Cardiac muscle cell (in vitro differentiated cells and primary cell): ENCODE results near the gene C2orf92. TPM values are rescaled to one million over a fixed set of nuclear protein-coding genes. Genes with fewer than 3 reads are reported as not detected.

ENCODE experiments used
- DNase-seq, 2 donors: peaks; one replicate each; pipeline versions ENCODE4 v3.0.0 to v3.0.0-alpha.2; 2010 to 2017; ENCODE audit warnings: low read depth in 1 of 2, low spot score in 1 of 2
- H3K27ac ChIP-seq: fragments of 200-600 bp; sonication (generic); 2 replicates; pipeline ENCODE4 v1.5.1; 2016
- H3K27me3 ChIP-seq: fragments of 200-600 bp; sonication (generic); 2 replicates; pipeline ENCODE4 v1.6.0; 2016; ENCODE audit warnings: control low read depth
- H3K36me3 ChIP-seq: fragments of 200-600 bp; sonication (generic); 2 replicates; pipeline ENCODE4 v1.5.1; 2016; ENCODE audit warnings: control low read depth
- H3K4me1 ChIP-seq: fragments of 200-600 bp; sonication (generic); 2 replicates; pipeline ENCODE4 v1.8.1; 2017; ENCODE audit warnings: low read depth, mild to moderate bottlenecking, mixed run types
- H3K4me3 ChIP-seq: fragments of 200-600 bp; sonication (generic); 2 replicates; pipeline ENCODE4 v1.5.1; 2016; ENCODE audit warnings: mild to moderate bottlenecking
- H3K9me3 ChIP-seq: fragments of 200-600 bp; sonication (generic); 2 replicates; pipeline ENCODE4 v1.5.1; 2017; ENCODE audit warnings: low read depth, mild to moderate bottlenecking, control low read depth
- polyA plus RNA-seq: library from polyadenylated mRNA; unstranded; fragments of >200 nt; fragmentation: Nextera tagmentation; extraction: Ambion mirVana; gene quantifications from 2 replicates; pipeline ENCODE4 v1.2.1, GENCODE V29; 2016
- total RNA-seq: library from RNA; depleted of rRNA; stranded (reverse); fragments of >200 nt; gene quantifications from 2 replicates; pipeline ENCODE4 v1.2.3, GENCODE V29; 2016
- TF ChIP-seq, protein P1 (sequence below): IDR thresholded peaks from 2 replicates; pipeline ENCODE4 v1.5.1; 2012; ENCODE audit warnings: low read depth, mild to moderate bottlenecking, low read length

C2orf92 gene
- total and polyA plus RNA-seq, 2 experiments from 2014 or later: 6.7 to 9.4 TPM

- H3K27ac ChIP-seq: no peak overlapping the region
- H3K27me3 ChIP-seq: no peaks in the 10 kb centered on the region
- H3K9me3 ChIP-seq: no peaks in the 10 kb centered on the region
- no peak overlapping the region for H3K4me3 ChIP-seq
- H3K36me3 ChIP-seq: no peaks in the 10 kb centered on the region
- DNase-seq: no peak
- TF ChIP-seq, protein P1, sequence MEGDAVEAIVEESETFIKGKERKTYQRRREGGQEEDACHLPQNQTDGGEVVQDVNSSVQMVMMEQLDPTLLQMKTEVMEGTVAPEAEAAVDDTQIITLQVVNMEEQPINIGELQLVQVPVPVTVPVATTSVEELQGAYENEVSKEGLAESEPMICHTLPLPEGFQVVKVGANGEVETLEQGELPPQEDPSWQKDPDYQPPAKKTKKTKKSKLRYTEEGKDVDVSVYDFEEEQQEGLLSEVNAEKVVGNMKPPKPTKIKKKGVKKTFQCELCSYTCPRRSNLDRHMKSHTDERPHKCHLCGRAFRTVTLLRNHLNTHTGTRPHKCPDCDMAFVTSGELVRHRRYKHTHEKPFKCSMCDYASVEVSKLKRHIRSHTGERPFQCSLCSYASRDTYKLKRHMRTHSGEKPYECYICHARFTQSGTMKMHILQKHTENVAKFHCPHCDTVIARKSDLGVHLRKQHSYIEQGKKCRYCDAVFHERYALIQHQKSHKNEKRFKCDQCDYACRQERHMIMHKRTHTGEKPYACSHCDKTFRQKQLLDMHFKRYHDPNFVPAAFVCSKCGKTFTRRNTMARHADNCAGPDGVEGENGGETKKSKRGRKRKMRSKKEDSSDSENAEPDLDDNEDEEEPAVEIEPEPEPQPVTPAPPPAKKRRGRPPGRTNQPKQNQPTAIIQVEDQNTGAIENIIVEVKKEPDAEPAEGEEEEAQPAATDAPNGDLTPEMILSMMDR: no peak
- H3K4me1 ChIP-seq: peaks cover 6% of the 10 kb centered on the region
These were observed 45.6 kb downstream of the C2orf92 start for GRCh38 chr2:97714950-97715652.

- TF ChIP-seq, protein P1: no peak
- Histone ChIP-seq H3K27me3 (no peaks in the 10 kb centered on the region), H3K27ac (no peak overlapping the region), H3K36me3 (no peaks in the 10 kb centered on the region), H3K4me1 (peaks cover 6% of the 10 kb centered on the region), H3K9me3 (no peaks in the 10 kb centered on the region), H3K4me3 (no peak overlapping the region)
- no peak for DNase-seq
These were observed 46.6 kb downstream of the C2orf92 start for GRCh38 chr2:97715951-97716694.

- Histone ChIP-seq H3K4me1 (peaks cover 6% of the 10 kb centered on the region), H3K27ac (no peak overlapping the region)
- TF ChIP-seq, protein P1: no peak
These were observed 47.4 kb downstream of the C2orf92 start for GRCh38 chr2:97716695-97717612.

DNA sequence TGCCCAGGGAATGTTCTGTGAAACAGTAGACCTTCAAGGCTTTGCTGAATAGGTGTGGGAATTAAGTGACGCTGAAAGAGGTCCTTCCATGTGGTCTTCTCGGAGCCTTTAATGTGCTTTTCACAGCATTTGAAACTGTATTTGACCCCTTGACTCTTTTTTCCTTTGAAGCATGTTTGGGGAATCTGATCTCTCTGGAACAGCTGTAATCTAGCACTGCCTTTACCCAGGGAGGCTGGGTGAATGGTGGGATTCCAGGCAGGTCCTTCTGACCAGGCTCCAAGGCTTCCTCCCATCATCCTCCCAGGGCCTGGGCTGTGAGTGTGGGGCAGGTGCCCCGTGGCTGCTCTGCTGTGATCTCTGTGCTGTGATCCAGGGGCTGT, 48.1 kb downstream of the C2orf92 start:
- Histone ChIP-seq H3K4me3 (no peak overlapping the region), H3K27me3 (no peaks in the 10 kb centered on the region), H3K9me3 (no peaks in the 10 kb centered on the region), H3K36me3 (no peaks in the 10 kb centered on the region), H3K27ac (no peak overlapping the region), H3K4me1 (peaks cover under 1% of the 10 kb centered on the region)
- no peak for DNase-seq
- TF ChIP-seq, protein P1: no peak

More at GRCh38 chr2:97716695-97717612, 47.4 kb downstream of the C2orf92 start:
- DNase-seq: no peak
- Histone ChIP-seq H3K9me3 (no peaks in the 10 kb centered on the region), H3K36me3 (no peaks in the 10 kb centered on the region), H3K4me3 (no peak overlapping the region), H3K27me3 (no peaks in the 10 kb centered on the region)
